HL-60 (cell line): Measurements from ENCODE around the gene MEIKIN.

Experiments
- DNase-seq, 2 experiments: peaks; one replicate each; pipeline ENCODE4 v3.0.0-alpha.2; 2010 to 2020; ENCODE audit warnings: low read depth in 1 of 2, low spot score in 1 of 2
- H3K27ac ChIP-seq: fragments of 250-450 bp; sonication (Bioruptor Pico); replicated peaks from 2 replicates; pipeline ENCODE4 v1.5.1; 2020; ENCODE audit warnings: mild to moderate bottlenecking, moderate library complexity
- H3K27me3 ChIP-seq: fragments of 250-450 bp; sonication (Bioruptor Pico); 2 replicates; pipeline ENCODE4 v1.5.1; 2021; ENCODE audit warnings: mild to moderate bottlenecking, moderate library complexity; ENCODE audit not compliant: insufficient read depth, poor library complexity, severe bottlenecking
- H3K4me3 ChIP-seq: replicated peaks from 2 replicates; pipeline ENCODE4 v1.5.1; 2011; ENCODE audit warnings: mild to moderate bottlenecking, control low read depth, low read length; ENCODE audit not compliant: insufficient read depth
- GABPA ChIP-seq: IDR thresholded peaks from 2 replicates; pipeline ENCODE4 v1.6.1; 2012; ENCODE audit warnings: low read depth
- POLR2AphosphoS5 ChIP-seq: IDR thresholded peaks from 2 replicates; pipeline ENCODE4 v1.6.1; 2012; ENCODE audit warnings: low read depth
- REST ChIP-seq: IDR thresholded peaks from 2 replicates; pipeline ENCODE4 v1.6.1; 2012; ENCODE audit warnings: low read depth; ENCODE audit not compliant: insufficient replicate concordance
- SPI1 ChIP-seq: IDR thresholded peaks from 2 replicates; pipeline ENCODE4 v1.6.1; 2012; ENCODE audit warnings: low read depth, mild to moderate bottlenecking, borderline replicate concordance
- TF ChIP-seq, protein P1 (sequence below): IDR thresholded peaks from one replicate; pipeline ENCODE4 v1.5.1; 2011; ENCODE audit warnings: low read length, control low read depth, inconsistent platforms; ENCODE audit not compliant: insufficient read depth

Gene MEIKIN

GRCh38 chr5:131965826-131966415 lies 20.5 kb upstream of the MEIKIN start:
- no peak for TF ChIP-seq REST
- TF ChIP-seq SPI1 = no peak
- TF ChIP-seq, protein P1, sequence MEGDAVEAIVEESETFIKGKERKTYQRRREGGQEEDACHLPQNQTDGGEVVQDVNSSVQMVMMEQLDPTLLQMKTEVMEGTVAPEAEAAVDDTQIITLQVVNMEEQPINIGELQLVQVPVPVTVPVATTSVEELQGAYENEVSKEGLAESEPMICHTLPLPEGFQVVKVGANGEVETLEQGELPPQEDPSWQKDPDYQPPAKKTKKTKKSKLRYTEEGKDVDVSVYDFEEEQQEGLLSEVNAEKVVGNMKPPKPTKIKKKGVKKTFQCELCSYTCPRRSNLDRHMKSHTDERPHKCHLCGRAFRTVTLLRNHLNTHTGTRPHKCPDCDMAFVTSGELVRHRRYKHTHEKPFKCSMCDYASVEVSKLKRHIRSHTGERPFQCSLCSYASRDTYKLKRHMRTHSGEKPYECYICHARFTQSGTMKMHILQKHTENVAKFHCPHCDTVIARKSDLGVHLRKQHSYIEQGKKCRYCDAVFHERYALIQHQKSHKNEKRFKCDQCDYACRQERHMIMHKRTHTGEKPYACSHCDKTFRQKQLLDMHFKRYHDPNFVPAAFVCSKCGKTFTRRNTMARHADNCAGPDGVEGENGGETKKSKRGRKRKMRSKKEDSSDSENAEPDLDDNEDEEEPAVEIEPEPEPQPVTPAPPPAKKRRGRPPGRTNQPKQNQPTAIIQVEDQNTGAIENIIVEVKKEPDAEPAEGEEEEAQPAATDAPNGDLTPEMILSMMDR = no peak
- TF ChIP-seq POLR2AphosphoS5 = no peak
- no peak for TF ChIP-seq GABPA
- H3K27ac ChIP-seq = no peak overlapping the region
- H3K27me3 ChIP-seq = no peaks in the 10 kb centered on the region
- no peak for DNase-seq
- H3K4me3 ChIP-seq = no peak overlapping the region

DNA sequence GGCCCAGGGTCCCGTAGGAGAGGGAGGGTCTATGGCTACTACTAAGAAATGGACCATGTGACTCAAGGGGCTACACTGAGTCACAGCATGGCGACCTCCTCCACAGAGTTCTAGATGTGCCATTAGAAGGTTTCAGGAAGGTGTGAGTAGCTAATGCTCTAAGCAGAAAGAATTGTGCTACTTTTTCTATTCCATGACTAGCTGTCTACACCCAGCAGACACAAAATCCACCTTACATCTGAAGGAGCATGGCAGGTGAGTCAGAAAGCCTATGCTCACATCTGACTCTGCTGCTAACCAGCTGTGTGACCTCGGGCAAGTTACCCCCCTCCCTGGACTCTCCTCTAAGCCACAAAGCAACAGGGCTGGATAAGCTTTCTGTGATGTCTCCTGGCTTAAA lies 14.4 kb upstream of the MEIKIN start:
- H3K27ac ChIP-seq = no peak overlapping the region
- no peak for DNase-seq
- no peak overlapping the region for H3K4me3 ChIP-seq
- no peak for TF ChIP-seq POLR2AphosphoS5
- no peak for TF ChIP-seq REST
- no peak for TF ChIP-seq GABPA
- TF ChIP-seq SPI1 = no peak
- TF ChIP-seq, protein P1 = no peak
- no peaks in the 10 kb centered on the region for H3K27me3 ChIP-seq

DNA sequence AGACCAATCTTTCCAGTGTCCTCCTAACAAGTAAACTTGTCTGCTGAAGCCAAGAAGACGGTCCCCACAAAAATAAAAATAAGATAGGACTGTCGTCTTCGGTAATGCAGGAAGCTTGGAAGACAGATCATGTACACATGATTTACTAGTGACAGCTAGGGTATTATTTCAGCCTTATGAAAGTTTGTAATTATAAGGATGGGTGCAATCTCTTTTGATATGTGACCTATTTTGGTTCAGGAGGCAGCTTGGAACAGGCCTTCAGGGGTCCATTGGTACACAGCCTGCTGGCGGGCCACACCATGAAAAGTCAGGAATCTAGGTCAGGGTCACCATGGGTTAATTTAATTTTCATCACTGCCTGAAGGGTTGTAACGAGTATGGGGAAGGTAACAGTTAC lies 13.7 kb upstream of the MEIKIN start:
- no peak overlapping the region for H3K4me3 ChIP-seq
- DNase-seq = no peak
- H3K27me3 ChIP-seq = no peaks in the 10 kb centered on the region
- no peak overlapping the region for H3K27ac ChIP-seq
- TF ChIP-seq POLR2AphosphoS5 = no peak
- TF ChIP-seq SPI1 = no peak
- no peak for TF ChIP-seq GABPA
- TF ChIP-seq REST = no peak
- TF ChIP-seq, protein P1 = no peak
